Measurements from ENCODE around the gene PDZK1IP1.
A peak's percentile ranks its signal among the peaks of the same experiment; 100 is the strongest.
"Not testable (repeated sequence)": the region's sequence is repeated elsewhere in the genome, so short reads cannot be mapped to it uniquely, and the experiment has no call there.

The PDZK1IP1 gene

DNA sequence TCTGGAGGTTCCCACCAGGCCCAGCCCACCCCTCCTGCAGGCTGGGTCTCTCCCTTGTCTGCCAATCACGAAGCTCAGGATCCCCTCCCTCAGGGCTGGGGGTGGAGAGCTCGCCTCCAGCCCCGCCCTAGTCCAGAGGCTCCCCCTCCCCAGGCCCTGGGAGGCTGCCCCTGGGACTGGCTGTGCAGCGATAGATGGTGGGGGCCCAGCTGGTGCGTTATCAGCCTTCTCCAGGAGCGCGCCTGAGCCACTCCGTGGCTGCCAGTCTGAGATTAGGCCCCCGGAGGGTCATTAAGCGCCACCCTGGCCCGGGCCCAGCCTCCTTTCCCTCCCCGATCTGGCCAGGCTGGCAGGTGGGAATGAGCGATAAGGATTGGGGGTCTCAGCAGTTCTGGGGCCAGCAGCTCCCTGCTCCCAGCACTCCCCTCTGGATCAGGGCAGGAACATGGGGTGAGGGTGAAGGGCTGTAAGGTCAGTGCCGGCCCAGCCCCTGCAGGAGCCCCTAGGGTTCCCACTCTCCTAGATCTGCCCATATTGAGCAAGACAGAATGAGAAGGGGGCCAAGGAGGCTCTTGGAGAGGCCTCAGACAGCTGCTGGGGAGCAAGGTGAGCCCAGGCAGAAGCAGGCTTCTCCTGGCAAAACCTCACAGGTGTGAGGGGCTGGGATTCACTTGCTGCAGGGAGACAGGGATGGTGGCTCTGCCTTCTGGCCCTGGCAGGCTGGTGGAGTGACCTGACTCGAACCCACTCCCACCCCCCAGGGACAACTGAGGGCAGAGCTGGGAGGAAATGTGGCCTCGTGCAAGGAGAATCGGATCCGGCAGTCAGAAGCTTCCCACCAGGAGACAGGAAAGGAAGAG lies 8.5 kb downstream of the PDZK1IP1 start:
- DNase-seq (ENCODE audit: low spot score): peak; percentile 23

DNA sequence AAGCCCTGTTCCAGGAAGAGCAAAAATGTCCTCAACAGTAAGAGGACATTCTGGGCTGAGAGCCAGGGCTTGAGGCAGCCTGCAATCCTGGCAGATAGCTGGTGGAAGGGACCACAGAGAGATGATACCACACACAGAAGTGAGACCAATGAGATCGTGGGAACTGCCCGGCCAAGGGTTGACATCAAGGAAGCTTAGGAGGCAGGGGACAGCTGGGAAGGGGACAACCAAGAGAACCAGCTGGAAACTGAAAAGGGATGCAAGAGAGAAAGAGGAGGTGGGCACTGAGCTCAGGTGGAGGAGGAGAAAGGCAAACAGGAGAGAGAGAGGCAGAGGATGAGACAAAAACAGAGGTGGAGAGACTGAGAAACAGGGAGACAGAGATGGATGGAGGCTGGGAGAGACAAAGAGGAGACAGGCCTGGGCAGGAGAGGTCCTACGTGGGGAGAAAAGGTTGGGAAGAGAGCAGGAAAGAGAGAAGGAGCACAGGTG lies 9.2 kb downstream of the PDZK1IP1 start:
- peak; percentile 68 for DNase-seq (ENCODE audit: low spot score)

DNA sequence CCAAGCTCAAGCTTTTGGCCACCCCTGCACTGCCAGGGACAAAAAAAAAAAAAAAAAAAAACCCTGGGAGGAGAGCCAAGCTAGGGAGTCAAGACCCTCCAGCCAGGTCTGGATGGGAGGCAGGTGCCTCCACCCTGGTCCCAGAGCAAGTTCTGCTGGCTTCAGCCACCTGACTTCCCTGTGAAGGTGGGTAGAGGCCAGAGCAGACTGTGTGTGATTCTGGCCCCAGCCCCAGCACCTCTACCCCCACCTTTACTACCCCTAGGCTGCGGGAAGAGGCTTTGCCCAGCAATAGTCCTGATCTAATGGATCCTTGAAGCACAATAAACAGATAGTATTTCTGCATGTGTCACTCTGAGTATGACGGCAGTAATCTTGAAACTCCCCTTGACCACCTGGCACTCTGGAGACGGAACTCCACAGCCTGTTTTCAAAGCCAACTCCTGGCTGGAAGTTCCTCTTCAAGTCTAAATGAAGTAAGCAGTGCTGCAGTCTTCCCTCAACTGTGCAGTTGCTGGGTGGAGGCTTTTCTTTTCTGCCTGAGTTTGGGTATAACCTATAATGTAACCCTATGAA lies 9.8 kb downstream of the PDZK1IP1 start:
- peak; percentile 45 for DNase-seq (ENCODE audit: low spot score)

DNA sequence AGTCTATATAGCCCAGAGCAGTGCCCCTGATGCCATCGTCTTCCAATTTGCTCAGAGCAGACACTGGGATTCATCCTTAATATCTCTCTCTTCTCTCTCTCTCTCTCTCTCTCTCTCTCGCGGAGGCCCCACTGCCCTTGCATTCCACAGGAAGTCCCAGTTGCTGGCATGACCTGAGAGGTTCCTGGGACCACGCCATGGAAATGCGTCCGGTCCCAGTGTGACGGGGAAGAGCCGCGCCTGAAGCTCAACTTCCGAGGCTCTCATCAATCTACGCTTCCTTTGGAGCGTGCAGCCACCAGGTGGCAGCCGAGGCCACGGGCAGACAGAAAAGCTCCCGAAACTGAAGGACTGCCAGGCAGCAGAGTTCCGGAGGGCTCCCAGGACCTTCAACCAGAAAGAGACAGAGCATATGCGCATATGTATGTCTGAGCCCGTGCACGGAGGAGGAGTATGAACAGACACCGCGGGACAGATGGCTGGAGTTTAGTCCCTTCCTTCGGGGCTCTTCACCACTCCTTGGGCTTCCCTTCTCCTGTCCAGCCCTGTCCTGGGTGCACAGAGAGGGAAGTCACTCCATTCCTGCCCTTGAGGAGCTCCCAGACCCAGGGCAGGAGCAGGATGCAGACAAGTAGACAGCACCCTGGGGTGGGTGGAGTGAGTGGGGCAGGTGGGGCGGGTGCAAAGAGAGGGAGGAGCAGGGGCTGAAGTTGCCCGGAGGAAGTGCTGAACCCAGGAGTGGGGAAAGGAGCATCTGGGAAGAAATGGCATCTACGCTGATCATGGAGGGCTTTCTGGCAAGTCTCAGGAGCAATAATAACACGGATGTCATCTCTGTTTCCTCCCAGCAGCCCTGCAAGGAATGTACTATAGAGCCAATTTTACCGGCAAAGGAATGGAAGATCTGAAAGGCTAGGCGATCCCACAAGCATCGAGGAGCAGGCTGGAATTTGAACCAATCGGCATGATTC lies 10.5 kb downstream of the PDZK1IP1 start:
- peak; percentile 97 for DNase-seq (ENCODE audit: low spot score)

DNA sequence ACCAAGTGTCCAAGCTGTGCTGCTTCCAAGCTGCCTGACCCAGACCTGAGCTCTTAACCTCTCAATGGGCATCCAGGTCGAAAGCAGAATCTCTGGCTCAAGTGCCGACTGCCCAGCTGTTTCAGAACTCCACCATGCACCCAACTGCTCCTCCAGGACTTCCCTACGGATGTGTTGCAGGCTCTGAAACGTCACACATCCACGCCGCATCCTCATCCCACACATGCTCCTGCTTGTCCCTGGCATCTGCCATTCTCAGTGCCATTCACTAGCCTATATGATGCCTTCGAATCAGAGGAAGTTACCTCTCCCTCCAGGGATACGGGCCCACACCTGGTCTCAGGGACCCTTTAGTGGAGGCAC lies 11.2 kb downstream of the PDZK1IP1 start:
- no peak for DNase-seq (ENCODE audit: low spot score)

DNA sequence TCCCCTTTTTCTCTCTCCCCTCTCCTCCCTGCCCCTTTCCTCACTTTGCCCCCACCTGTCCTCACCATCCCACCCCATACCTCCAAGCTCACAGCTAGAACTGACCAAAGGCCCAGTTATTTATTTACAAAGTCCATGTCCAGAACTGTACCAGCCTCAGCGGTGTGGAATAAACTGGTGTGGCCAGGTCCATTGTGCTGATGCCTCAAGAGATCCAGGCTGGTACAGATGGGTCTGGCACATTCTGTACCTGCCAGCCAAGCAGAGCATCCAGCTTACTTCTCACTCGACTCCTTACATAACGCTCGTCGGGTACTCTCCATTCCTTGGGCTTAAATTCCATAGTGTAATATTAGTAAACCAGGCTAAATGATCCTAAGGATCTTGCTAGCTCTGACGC lies 11.8 kb downstream of the PDZK1IP1 start:
- DNase-seq (ENCODE audit: low spot score): no peak

DNA sequence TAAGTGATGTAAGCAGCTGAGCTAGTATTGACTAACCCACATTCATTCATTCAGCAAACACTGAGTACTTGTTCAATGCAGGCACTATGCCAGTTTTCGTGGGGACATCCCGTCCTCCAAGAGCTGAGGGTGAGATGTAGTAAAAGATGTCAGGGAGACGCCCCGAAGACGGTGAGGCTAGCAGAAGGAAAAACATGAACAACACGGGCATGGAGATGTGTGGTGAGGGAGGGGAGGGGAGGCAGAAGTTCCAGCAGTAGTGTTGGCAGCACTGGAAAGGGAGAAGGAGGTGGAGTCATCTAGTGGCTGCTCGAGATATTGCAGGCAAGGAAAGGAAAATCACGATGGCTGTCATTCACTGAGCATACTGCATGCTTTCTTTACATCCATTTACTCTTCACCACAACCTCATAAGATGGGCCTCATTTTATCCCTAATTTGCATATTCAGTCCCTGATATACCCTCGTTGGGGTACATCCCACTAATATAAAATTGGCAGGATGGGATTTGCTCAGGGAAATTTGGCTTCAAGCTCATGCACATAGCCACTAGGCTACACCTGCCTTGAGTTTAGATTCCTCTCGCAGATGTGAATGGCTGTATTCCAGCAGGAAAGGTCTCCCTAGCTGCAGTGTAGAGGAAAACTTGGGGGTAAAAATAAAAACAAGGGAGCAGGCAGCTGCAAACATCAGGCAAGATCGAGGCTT lies 14.5 kb downstream of the PDZK1IP1 start:
- peak; percentile 71 for DNase-seq (ENCODE audit: low spot score)

DNA sequence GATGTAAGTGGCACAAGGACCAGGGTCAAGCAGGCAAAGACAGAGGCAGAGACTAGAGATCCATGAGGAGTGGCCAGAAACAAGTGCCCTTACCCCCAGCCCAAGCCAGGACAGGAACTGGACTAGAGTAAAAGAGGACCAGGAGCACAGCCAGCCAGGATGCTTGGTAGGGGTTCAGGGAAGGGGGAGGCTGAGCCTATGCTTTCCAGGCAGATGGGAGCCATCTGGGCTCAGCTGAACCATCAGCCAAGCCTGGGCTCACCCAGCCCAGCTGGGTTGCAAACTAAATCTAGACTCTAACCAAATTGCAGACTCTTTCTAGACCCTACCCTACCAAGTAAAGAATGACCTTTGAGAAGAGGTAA lies 15.2 kb downstream of the PDZK1IP1 start:
- DNase-seq (ENCODE audit: low spot score): no peak

DNA sequence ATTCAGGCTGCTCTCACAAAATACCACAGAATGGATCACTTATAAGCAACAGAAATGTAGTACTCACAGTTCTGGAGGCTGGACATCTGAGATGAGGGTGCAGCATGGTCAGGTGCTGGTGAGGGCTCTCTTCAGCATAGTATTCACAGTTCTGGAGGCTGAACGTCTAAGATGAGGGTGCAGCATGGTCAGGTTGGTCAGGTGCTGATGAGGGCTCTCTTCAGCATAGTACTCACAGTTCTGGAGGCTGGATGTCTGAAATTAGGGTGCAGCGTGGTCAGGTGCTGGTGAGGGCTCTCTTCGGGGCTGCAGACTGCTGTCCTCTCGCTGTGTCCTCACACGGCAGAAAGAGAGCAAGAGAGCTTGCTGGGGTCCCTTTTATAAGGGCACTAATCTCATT lies 17.1 kb downstream of the PDZK1IP1 start:
- DNase-seq (ENCODE audit: low spot score): no peak

DNA sequence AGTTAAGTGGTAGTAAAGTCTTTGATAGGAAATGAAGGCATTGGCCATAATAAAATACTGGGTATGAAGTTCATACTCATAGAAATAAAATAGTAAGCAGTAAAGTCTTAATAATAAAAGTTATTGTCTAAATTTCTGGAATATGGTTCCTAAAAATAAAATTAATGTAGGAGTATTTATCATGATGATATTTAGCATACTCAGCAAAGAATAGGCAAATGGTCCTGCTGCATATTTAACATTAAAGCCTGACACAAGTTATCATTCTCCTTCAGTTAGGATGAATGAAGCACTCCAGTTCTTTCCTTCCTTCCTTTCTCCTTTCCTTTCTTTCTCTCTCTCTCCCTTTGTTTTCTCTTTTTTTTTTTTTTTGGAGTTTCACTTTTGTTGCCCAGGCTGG lies 25.3 kb downstream of the PDZK1IP1 start:
- DNase-seq (ENCODE audit: low spot score): no peak

DNA sequence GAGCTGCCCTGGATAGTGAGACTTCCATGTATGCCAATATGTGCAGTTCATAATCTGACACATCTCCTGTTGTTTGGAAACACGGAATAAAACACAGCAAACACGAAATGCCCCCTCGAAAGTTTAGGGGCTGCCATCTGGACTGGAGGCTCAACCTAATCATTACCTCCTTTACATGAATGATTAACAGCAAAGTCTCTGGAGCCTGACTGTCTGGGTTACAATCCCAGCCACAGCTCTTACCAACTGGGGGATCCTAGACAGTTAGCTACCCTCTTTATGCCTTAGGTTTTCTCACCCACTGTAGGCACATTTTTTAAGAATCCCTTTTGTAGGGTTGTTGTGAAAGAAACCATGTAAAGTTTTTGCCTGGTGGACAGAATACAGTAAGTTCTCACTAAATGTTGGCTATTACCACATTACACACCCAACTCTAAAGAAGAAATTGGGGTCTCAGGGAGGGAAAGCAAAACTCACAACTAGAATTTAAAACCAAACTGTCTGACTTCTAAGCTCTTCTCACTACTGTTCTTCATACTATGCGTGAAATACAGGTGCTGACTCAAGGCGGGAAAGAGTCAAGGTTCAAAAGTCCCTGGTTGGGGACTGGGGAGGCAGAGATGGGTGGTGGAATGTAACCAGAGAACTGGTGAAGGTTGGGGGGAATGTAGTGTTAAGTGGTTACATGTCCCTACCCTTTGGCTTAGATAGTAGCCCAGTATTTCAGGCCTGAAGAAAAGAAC lies 28.4 kb downstream of the PDZK1IP1 start:
- peak; percentile 58 for DNase-seq (ENCODE audit: low spot score)

DNA sequence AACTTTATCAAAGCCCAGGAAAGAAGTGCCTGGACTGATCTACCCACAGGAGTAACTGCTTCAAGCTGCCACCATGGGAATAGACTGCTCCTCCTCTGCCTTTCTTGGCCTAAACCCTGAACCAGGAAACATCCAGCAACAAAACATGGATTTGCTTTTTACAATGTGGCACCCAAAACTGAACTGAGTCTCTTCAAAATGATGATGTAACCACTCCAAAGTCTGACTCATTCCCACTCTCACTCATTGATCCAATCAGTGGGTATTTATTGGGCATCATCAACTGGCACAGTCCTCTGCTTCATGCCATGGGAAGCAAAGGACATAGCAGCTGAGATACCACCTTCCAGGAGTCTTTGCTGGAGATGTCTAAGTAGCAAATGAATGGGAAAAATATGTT lies 29.1 kb downstream of the PDZK1IP1 start:
- DNase-seq (ENCODE audit: low spot score): peak; percentile 50

DNA sequence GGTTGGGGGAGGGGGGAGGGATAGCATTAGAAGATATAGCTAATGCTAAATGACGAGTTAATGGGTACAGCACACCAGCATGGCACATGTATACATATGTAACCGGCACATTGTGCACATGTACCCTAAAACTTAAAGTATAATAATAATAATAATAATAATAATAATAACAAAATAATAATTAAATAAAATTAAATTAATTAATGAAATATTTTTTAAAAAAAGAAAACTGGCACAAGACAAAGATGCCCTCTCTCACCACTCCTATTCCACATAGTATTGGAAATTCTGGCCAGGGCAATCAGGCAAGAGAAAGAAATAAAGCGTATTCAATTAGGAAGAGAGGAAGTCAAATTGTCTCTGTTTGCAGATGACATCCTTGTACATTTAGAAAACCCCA lies 31.9 kb downstream of the PDZK1IP1 start:
- not testable (repeated sequence) for DNase-seq (ENCODE audit: low spot score)

DNA sequence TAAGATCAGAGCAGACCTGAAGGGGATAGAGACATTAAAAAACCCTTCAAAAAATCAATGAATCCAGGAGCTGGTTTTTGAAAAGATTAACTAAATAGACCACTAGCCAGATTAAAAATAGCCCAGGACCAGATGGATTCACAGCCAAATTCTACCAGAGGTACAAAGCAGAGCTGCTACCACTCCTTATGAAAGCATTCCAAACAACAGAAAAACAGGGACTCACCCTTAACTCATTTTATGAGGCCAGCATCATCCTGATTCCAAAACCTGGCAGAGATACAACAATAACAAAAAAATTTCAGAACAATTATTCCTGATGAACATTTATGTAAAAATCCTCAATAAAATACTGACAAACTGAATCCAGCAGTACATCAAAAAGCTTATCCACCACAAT lies 33.4 kb downstream of the PDZK1IP1 start:
- DNase-seq (ENCODE audit: low spot score): not testable (repeated sequence)

DNA sequence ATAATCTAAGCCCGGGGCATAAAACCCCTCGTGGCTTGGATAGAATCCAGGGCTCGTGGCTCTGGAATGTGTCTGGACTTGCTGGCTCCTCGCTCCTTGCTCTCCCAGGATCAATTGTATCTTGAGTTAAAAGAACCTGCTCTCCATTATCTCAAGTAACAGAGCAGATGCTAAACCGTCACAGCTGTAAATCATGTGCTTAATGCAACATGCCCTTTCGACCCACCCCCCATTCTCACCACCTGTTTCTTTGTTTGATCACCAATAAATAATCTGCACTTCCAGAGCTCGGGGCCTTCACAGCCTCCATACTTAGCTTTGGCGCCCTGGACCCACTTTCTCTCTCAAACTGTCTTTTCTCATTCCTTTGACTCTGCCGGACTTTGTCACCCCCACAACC lies 40.7 kb downstream of the PDZK1IP1 start:
- DNase-seq (ENCODE audit: low spot score): not testable (repeated sequence)

DNA sequence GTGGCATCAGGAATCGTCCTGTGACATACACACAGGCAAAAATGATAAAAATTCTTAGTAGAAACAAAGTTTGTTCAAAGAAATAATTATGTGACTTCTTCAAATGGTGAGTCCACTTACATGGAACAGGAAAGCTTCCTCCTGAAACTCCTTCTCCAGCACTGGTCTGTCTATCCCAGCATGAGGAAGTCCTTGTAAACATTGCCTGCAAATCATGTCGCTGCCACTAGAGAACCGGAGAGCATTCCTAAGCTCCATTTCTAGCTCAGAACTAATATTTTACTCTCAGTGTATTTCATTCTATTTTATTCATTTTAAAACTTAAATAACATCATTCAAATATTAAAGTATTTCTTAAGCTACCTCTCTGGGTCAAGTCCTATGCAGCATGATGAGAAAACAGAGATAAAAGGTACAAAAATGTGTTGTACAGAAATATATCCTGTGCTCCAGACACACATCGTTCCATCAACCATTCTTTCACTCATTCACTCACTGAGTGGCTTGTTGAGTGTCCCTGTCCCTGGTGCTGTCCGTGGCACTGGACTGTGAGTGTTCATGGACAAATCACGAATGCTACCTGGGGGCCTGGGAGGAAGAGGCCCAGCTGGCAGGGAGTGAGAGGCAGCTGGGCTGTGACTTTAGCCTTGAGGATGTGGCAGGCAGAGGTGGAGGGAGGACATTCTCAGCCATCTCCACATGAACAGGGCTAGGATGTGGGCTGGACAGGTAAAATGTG lies 42.6 kb downstream of the PDZK1IP1 start:
- DNase-seq (ENCODE audit: low spot score): no peak

DNA sequence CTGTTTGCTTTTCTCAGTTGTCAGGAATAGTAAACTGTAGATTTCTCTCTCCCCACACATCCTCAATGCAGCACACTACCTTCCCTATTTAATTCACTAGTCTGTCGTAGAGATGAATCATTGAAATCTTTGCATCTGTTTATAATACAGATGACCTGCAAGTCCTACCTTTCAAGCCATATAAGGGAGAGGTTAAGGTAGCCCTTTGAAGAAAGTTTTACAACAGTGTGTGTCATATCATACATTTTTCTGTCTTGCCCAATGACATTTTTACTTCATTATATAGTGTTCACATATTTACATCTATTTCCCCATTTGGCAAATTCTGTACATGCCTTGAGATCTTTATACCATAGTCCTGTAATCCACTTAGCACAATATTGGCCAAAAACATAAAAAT lies 43.3 kb downstream of the PDZK1IP1 start:
- not testable (repeated sequence) for DNase-seq (ENCODE audit: low spot score)

DNA sequence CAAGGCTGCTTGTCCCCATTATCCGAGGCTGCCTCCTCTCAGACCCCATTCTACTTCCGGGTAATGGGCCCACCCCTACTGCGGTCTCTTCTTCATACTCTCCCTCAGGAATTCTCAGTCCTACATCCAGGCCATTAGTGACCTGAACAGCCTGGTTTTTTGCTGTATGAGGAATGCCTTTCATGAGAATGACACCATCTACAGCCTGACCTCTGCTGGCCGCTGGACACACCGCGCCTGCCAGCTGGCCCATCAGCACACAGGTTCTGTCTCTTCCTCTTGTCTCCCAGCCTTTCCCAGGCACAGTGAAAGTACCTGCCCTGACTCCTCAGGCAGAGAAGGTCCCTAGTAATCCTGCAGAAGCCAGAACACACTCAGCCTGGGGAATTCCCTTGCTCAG lies 46.2 kb downstream of the PDZK1IP1 start:
- DNase-seq (ENCODE audit: low spot score): peak; percentile 13

DNA sequence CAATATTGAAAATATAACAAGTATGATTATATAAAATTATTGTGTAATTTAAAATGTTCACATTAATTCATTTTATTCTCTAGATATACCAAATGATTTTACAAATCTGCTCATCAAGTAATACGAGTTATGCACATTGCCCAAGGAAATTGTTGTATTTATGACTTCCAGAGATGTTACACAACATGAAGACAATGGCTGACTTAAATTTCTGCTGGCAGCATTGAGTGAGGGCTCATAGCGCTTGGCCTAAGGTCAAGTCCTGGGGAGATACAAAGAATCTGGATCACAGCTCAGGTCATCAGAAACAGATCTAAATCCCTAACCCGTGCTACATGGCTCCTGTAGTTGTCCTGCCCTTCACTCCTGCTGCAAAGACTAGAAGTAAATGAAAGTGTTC lies 49.5 kb downstream of the PDZK1IP1 start:
- not testable (repeated sequence) for DNase-seq (ENCODE audit: low spot score)

DNA sequence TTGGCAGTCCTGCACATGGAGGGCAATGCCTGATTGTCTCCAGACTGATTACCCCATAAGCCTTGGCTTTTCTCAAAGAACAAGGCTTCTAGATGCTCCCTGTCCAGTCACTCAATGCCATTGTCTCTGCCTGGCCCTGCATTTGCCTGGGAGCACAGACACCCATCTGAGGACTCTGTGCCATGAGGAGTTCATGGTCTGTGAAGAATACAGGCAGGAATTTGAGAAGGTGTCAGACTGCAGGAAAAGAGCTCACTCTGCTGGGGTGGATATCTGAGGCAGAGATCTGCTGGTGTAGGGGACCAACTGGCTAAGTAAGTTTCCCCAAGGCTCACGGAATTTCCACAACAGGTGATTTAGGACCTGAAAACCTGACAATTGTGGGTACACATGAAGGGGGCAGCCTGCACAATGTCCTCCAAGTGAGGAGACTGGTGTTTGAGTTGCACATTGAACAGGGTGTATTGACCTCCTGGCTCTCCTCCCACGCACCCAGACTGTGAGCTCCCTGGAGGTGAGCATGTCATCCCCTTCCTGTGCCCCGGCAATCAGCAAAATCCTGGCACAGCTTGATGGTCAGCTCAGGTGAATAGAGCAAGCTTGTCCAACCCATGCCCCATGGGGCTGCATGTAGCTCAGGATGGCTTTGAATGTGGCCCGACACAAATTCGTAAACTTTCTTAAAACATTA lies 51.8 kb downstream of the PDZK1IP1 start:
- no peak for DNase-seq (ENCODE audit: low spot score)

Measured in kidney tubule cell (primary cell).